GM19455 (cell line): Measurements from ENCODE around the gene LMX1A.

Experiments
- ATAC-seq: cut with Tn5 transposase; IDR thresholded peaks from one replicate; pipeline ENCODE4 v1.9.1; 2021; ENCODE audit not compliant: unreplicated experiment

Gene LMX1A

DNA sequence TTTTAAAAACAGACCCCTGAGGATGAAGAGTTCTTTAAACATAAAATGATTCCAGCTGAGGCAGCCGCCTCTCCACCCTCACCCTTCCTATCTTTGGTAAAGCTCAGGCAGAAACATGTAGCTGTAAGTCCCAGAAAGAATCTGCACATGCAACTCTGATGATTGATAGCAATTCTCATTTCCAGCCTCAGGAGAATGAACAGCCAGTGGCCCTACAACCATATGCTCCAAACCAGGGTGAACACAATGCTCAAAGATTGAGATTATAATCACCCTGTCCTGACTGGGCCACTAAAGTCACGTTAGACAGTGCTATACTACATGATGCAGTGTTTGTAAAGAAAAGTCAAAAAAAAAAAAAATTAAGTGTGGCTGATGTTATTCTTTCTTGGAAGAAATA lies 80.2 kb downstream of the LMX1A start:
- ATAC-seq = no peak

DNA sequence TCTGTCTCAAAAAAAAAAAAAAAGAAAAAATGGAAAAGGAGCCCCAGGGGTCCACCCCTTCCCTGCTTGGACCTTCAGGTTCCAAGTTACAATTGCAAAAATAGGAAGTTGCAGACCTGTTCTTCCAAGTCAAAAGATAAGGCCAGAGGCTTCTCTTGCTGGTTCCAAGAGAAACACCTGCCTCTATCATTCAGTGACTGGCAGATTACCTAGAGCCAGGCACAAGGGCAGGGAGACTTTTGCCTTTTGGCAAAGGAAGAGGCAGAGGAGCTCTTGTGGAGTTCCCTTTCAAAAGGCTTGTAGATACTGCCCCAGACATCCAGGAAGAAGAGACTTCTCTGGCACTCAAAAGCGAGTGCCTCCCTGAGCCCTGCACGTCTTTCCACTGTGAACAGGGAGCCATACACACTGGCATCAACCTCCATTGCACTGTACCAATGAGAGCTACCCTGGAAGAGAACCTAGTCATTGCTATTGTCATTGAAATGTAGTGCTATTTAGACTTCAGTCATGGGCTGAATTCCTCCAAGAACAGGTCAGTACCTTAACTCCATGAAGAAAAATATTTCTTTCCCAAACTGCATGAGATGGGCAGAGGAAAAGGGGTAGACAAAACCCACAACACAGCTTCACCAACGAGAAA lies 91.2 kb downstream of the LMX1A start:
- ATAC-seq = no peak

DNA sequence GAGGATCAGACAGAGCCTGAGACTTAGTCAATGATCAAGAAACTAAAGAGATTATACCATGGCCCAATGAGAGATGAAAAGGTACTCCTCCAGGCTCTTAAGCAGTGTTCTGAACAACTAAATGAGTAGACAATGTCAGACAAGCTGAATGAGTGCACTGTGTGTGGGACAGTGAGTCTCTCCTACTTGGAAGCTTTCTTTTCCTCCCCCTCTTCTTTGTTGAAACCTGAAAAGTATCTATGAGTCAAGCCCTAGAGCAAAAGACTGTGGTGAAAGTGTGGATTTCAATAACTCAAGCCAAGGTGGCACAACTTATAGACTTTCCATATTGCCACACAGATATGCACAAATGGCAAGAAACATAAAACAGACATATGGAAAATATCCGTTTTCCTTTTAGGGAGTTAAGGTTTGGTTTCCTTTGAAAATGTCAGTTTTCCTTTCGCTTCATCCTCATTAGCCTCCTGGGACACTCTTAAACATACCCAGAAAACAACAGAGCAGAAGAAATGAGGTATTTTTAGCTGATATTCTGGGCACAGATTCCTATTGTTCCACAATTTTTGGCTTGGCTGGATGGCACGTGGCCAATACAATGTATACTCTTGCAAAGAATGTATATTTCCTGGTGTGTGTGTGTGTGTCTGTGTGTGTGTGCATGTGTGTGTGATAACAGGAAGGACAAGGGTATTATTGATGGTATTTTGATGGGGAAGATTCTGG lies 96.6 kb downstream of the LMX1A start:
- no peak for ATAC-seq

DNA sequence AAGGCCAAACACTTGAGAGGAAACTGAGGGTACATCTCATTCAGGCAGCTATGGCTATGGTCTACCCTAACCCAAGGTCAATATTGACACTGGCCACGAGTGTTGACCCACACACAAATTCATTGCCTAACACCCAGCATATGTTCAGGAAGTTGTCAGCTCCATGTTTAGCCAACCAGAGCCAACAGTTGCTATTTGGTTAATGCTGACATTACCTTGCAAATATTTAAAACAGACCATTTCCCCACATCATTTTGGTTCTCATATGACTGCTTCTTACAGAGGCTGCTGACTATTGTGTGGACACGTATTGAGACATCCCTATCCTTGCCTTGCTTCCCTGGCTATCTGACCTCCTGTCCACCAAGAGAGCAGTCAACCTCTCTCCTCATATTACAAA lies 97.3 kb downstream of the LMX1A start:
- no peak for ATAC-seq

DNA sequence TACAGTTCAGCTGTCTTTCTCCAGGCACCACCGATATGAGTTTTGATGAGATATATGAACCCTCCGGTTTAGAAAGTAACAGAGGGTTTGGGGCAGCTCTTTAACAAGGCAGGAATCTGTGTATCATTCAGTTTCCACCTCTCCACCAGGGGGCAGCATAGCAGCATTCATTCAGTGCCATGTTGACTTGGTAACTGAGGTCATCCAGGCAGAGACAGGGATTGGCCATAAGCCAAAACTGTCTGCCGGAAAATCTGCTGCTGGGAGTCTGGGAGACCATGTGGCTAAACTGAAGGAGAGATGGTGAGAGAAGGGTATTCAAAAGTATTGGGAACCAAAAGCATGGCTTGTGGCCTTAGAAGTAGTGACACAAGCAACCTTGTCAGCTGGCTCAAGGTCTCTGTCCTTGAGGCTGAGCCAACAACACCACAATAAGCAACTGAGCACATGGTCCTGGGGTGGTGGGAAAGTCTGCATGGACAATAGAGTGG lies 98.5 kb downstream of the LMX1A start:
- ATAC-seq = peak; percentile 77

DNA sequence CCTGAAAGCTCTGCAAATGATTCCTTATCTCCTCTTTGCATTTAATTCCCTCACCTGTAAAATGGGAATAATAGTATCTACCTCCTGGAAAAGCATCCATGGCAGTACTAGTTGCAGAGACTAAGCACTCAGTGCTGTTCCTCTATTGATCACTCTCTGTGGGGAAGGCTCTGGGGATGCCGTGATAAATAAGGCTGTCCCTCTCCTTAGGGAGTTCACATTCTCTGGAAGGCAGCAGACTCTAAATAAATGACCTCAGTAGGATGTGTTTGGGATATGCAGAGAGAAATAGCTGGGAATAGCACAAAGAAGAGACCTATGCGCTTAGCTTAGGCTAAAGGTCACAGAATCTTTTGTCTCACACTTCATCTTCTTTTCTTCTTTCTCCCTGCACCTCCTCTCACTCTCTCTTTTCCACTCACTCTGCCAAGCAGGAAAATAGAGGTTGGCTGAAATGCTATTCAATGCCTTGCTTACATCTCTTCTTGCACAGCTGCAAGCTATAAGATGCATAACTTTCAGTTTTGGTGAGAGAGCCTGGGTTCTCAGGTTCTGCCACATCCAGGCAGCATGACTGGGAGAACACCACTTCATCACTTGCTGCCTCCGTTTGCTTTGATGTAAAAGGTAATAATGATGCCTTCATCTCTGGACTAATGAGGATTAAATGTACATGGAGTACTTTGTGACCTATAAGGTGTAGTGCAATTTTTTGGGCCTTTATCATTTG lies 101.5 kb downstream of the LMX1A start:
- no peak for ATAC-seq

DNA sequence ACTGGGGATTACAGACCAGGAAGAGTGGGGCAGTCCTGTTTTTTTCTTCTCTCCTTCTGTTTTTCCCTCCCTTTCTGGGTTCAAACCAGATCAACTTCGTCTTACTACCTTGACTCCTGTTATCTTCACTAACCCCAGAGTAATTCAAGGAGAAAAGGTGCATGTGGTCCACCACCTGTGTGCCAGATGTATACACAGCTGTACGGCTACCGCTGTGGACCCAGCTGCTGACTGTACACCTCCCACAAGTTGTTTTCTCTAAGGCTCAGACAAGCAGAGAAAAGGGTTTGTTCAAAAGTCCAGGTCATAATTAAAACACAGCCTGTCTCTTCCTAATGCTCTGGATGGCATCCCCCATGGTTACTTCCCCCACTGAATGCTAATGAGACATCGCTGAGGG lies 102.1 kb downstream of the LMX1A start:
- no peak for ATAC-seq

DNA sequence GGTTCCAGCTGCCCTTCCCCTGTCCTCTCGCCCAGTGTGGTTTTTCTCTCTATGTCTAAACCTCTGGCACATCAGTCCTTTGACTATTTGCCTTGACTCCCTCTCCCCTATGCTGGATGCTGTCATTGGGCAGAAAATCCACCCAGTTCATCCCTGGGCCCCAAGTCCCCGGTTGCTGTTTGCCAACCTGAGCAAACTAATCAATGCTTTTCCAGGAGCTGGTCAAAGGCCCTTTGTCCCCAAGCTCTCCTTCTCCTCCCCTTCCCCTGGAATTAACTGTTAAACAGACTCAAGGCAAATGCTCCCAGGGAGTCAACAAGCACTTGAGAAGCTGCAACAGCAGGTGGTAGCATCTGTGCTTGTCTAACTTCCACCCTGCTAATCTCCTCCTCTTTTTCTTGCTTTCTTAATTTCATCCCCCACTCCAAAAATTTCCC lies 102.7 kb downstream of the LMX1A start:
- ATAC-seq = no peak

DNA sequence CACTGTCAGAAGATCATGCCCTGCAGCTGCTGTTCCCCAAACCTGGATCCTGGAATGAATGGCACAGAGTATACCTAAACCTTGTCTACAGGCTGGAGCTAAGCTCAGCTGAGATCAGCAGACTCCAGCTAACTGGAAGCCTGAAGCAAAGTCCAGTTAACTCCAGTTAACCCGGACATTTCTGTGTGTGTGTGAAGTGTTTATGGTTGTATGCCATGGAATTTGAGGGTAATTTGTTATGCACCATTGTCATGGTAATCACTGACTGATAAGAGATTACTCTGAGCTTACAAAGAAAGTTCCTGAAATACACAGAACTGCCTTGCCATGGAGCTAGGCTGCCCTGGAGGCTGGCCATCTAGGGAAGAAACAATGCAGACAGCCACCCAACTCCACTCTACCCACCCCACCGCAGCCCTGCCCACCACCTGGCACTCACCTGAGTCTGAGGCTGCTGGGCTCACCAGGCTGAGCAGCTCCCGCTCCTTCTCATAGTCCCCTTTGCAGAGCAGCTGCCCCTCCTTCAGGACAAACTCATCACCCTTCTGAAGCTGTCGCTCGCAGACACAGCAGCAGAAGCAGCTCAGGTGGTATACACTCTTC lies 107.4 kb downstream of the LMX1A start:
- ATAC-seq = no peak

DNA sequence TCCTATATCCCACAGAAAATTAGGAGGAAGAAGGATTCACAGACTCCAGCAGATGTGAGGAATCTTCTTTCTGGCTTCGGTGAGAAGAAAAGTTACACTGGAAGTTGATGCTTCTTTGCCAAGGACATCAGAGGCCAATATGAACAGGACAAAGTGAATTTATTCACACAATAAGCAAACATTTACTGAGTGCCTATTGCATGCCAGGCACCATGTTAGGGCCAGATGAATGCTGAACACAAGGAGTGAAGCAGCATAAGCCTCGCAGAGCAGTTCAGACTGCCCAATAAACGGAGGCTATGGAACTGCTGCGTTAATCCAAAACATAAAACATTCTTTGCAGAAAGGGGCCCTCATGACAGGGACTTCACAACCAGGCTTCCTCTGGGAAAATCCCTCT lies 114.6 kb downstream of the LMX1A start:
- no peak for ATAC-seq

DNA sequence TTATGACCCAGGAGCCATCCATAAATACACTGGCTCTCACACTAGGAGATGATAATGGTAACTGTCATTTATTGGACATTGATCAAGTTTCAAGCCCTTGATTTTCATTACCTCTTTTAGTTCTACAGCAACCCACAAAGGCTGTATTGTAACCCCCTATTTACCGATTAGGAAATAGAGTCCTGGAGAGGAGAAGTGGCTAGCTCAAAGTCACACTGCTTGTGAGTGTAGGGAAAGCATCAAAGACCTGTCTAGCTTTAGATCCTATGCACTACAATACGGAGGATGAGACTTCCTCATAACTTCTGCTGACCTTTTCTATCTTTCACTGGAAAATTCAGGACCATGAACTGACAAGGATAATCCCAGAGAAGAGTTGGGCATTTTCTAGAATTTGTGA lies 115.2 kb downstream of the LMX1A start:
- no peak for ATAC-seq

DNA sequence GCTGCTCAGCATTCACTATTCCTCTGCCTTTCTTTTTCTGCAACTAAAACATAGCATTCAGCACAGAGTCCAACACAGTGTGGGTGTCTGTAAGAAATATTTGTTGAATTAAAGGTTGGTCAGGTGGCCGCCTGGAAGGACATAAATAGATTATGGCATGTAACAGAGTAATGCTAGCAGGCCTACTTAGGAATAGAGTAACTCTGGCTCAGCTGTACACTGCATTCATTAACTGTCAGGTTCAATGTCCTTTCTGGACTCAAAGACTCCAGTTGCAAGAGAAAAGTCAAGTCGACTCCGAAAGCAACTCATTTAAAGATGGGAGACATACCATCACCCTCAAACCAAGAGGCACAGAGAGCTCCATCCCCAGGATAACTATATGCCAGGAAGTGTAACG lies 116.0 kb downstream of the LMX1A start:
- no peak for ATAC-seq

DNA sequence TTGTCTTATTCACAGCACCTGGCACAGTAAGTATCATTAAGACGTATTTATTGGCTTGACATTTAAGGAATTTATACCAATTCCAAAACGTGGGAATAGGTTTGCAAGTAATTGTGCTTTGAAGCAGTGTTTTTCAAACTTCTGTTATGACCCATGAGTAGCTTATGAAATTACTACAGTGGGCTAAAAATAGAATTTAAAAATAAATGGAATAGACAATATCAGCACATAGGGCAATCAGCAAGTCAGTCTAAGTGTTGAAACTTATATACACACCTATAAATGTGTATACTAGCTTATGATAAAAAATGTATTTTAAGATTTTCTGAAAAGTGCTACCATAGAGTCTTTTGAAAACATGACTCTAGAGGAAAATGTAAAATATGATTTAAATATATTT lies 116.6 kb downstream of the LMX1A start:
- no peak for ATAC-seq

DNA sequence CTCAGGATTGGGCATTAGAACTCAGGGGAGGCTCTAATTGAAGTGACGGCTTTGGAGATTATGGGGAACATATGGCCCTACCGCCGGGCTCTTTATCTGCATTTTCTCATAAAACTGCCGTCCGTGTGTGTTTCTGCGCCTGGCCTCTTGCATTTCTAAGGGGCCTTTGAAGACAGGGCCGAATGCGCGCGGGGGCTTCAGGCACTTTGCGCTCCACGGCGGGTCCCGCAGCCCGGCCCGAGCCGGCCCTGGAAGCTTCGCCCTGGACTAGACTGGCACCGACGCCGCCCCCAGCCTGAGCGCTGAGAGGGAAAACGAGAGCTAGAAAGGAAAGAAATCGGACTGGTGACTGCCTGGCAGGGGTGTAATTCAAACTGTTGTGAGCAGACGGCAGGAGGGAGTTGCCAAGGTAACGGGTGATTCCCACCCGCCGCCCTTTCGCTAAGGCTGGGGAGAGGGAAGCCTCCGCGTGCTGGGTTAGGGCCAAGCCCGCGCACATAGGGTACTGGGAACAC lies 120.7 kb downstream of the LMX1A start:
- no peak for ATAC-seq

DNA sequence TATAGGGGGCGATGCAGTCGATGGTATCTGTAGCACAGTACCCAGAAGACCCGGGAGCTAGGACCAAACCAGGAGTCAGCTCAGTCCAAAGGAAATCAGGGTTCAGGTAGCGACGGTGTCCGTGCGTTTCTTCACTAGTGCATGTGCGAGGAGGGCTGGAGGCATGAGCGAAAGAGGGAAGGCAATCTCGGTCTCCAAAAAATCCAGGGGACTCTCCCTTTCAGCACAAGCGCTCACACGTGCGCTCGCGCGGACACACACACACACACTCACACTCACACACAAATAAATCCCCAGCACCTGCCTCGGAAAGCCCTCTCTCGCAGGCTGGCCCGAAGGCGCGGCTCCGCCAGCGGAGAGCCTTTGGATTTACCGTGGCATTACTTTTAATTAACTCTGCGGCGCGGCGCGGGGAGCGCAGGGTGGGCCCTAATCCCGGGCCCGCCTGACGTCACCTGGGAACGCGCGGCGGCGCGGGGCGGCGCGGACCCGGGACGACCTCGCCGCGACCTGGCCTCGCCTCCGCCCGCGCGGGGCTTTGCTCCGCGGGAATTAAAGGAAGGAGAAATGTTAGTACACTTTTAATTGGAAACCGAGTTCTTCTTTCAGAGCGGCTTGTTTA lies 121.2 kb downstream of the LMX1A start:
- ATAC-seq = no peak

DNA sequence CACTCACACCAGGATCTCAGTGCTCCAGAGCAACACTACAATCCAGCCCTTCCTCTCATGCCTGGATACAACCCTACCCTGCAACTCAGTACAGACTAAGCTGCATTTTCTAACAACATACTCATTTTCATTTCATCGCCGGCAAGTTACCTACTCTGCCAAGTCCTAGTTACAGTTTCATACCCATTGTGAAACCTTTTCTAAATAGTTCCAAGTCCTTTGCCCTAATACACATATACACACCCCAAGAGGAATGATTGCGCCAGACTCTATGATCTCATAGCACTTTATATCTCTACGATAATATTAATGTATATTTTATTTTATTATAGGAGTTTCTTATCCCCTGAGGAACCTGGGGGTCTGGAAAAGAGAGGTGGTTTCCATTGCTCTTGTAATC lies 122.4 kb downstream of the LMX1A start:
- ATAC-seq = no peak

DNA sequence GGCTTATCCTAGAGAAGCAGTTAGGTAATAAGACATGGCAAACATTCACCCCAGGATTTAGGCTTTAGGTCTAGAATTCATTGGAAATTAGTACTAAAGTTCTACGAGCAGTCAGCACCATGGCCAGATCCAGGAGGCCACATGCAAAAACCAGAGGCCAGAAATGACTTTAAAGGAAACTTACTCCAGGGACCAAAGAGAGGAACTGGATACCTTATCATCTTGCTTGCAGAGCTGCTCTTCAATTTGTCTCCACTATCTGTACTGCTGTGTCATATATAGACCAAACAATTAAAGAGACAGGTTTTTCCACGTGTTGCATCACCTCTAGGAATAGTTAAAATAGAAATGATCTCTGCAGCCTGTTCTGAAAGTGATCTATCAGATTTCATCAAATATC lies 127.8 kb downstream of the LMX1A start:
- no peak for ATAC-seq

DNA sequence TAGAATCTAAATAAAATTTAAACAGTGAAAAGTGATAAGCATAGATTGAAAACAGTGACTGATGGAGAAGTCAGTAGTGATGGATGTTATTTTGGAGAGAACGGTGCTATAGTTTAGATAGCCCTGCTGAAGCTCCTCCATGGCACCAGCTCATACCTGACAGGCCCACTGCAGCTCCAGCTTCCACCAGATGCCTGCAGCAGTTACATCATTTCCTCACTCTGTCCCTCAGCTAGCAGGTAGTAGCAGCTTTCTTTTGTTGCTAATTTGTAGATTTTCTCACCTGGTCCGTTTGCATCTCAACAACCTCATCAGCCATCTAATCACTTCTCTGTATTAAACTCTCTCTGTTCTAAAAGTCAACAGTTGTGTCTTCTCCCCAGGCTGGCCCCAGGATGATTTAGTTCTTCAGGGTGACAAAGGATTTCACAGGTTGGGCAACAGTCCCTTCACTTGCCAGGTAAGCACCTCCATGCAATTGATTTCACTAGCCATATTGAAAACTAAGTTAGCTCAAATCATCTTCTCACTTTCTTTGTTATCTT lies 128.3 kb downstream of the LMX1A start:
- no peak for ATAC-seq

DNA sequence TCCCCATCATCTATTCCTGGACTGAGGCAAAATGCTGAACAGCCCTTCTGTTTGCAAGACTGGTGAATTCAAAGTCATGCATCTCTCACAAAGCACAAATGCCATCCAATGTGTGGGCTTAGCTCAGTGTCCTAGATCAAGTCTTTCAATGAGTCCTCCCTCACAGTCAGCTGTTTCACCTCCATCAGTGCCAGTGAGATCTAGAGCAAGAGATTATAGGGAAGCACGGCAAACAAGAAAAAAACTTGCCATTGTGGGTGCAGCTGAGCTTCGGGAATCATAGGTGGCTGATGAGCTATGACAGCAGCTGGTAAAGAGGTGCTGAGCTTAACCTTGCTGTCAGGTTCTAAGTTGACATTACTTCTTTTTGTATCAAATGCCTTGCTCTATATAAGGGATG lies 130.2 kb downstream of the LMX1A start:
- no peak for ATAC-seq

DNA sequence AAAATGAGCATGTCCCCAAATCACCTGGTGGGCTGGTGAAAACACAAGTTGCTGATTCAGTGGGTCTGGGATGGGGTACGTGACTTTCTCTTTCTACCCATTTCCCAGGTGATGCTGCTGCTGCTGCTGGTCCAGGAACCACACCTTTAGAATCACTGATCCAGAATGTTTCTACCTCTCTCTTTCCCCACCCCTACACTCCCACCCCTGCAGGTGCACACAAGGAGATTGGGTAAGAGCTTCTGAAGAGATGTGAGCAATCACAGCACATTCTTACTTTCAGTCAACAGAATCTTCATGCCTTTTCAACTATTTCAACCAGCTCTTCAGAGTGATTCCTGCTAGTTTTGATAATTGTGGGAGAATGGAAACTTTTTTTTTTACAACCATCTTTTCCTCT lies 130.9 kb downstream of the LMX1A start:
- ATAC-seq = no peak

DNA sequence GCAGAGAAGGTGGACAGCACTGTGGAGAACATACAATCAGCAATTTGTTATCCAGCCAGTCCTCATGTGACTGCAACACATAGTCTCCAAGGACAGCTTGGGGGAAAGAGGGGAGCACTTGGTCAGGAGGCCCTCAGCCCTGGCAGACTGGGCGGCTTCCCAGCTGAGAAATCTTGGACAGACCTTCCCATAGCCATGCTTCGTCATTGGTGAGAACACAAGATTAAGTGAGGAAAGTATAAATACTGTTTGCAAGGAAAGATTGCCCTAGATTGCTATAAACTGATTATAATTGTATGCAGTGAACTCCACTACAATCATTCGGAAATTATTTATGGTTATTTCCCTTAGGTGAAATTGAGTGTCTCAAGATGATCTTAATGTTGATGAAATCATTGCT lies 131.5 kb downstream of the LMX1A start:
- ATAC-seq = no peak
